HG02759 (cell line): ENCODE results near the gene NECTIN1.

ENCODE experiments used
- ATAC-seq: cut with Tn5 transposase; IDR thresholded peaks from one replicate; pipeline ENCODE4 v1.9.1; 2021; ENCODE audit warnings: mild to moderate bottlenecking, moderate library complexity; ENCODE audit not compliant: unreplicated experiment

The NECTIN1 gene

DNA sequence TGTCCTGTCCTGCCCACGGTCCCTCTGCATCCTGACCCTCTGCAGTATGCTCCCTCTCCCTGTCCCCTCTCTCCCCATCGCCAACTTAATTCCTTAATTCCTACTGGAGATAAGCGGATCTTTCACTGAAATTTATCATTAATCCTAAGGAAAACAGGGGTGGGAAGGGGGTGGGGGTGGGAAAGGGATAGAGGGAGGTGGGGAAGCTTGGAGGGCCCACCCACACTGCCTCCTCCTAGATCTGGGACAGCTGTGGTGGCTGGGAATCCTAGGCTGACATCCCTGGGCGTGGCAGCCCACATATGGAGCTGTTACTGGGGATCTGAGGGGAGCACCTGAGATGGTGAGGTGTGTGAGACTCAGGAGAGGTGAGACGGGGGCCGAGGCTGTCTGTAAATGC lies 14.4 kb downstream of the NECTIN1 start:
- ATAC-seq: no peak

DNA sequence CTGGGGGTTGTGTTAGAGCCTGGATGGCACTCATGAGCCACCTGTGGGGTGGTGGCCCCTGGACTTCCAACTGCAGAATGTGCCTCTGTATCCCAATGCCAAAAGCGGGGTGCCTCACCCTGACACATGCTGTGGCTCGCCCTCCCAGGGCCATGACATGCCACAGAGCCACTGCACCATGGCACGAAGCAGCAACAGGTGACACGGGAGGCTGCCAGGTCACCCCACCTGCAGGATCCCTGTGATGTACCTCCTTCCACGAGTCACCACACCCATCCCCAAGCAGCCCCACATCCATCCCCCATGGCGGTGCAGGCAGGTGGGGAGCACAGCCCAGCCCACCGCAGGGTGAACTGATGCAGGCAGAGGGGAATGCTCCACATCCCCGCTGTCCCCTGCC lies 14.8 kb downstream of the NECTIN1 start:
- ATAC-seq: no peak

DNA sequence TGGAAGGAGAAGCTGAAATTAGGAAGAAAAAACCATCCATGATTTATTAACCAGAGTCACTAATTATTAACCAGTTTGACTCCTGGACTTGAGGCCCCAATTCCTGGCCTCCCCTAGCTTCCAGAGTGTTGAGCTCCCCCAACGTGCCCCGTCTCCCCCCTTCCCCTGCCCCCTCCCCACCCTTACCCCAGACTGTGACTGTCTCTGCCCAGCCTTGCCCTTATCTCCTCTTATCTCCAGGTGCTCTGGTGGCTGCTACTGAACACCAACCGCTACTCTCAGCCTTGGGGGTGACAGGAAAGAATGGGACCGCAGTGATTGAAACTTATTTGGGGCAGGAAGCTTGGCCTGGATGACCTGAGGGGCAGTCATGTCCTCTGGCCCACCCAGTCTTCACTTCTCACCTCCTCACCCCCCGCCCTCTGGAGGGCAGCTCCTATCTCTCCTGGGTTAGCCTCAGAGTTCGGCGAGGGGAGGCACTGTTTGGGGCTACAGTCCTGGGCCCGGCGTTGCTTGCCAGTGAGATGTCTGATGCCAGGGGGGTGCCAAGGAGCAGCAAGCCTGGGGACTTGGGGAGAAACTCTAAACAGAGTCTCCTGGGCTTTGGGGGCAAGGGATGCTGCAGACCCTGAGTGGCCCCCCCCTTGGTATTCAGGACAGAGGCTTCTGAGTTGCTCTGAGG lies 15.5 kb downstream of the NECTIN1 start:
- no peak for ATAC-seq

DNA sequence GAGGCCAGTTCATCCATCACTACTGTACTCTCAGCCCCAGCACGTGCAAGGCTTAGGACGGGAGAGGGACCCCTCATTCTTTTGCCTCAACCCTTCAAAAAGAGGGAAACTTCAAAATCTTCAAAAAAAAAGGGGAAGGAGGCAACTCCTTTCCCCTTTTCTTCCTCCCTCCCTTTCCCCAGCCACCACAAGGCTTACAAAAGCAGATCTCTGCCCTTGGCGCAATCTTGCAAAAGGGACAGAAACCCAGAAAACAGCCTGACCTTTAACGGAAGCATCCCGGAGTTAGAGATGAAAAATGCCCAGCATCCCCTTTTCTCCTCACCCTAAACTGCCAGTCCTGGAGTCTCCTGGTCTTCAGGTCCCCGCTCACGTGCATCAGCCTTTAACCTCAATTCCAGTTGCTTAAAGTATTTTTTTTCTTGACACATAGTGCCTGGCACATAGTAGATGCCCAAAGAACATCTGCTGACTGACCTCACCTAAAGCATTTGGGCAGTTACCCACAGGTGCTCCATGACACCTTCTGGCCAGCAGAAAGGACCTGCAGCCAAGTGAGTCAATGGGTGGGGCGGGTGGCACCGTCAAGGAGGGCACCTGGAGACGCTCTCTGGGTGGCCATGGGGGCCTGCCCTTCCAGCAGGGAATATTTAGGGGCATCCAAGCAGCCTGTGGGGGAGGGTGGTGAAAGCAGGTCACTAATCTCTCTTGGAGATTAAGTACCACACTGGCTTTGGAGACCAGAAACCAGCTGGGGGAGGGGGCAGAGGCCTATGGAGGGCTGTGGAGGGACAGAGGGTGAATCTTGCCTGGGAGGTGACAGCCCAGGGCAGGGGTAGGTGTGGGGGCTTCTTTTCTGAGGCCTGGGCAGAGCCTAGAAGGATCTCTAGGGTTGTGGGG lies 16.3 kb downstream of the NECTIN1 start:
- no peak for ATAC-seq

DNA sequence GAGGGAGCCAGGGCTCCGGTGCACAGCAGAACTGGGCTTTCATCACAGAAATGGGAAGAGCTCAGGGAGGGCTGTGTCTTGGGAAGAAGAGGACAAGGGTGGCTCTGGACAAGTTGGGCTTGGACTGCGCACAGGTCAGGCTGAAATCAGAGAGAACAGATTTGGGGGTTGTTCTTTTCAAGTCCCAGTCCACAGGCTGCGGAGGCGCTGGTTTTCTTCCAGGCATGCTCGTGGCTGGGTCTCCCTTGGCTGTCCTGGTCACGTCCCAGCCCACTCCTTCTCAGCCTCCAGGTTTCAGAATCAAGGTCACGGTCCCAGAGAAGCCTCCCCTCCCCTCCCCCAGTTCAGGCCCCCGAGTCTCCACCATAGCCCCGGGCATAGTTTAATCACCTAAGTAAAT lies 17.0 kb downstream of the NECTIN1 start:
- ATAC-seq: no peak

DNA sequence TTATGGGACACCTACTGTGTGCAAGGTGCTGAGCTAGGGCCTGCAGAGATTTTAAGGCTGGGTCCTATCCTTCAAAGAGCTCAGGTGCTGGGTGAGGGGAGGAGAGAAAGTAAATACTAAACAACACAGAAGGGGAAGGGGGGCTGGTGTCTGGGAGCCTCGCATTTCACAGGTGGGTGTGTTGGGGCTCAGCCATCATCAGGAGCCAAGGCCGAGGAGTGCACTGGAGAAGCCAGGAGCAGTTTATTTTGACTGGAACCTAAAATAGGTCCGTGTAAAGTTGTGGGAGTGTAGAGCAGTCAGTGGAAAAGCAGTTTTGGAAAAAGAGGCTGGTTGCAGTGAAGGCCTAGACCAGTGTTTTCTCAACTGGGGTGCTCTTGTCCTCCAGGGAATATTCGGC lies 17.5 kb downstream of the NECTIN1 start:
- ATAC-seq: no peak

DNA sequence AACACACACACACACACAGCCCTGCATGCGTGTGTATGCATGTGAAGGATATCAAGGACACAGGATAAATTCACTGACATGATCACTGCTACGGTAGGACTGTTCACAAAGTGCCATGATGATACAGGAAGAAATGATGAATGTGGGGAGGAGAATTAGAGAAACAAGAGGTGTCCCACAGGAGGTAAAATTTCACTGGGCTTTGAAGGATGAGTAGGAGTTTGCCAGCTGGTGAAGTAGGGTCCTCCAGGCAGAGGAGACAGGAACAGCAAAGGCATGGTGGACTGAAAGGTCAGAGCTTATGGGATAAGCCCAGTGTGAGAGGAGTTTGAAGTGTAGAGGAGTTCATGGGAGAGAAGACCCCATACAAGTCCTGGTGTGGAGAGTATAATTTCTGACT lies 18.6 kb downstream of the NECTIN1 start:
- no peak for ATAC-seq

DNA sequence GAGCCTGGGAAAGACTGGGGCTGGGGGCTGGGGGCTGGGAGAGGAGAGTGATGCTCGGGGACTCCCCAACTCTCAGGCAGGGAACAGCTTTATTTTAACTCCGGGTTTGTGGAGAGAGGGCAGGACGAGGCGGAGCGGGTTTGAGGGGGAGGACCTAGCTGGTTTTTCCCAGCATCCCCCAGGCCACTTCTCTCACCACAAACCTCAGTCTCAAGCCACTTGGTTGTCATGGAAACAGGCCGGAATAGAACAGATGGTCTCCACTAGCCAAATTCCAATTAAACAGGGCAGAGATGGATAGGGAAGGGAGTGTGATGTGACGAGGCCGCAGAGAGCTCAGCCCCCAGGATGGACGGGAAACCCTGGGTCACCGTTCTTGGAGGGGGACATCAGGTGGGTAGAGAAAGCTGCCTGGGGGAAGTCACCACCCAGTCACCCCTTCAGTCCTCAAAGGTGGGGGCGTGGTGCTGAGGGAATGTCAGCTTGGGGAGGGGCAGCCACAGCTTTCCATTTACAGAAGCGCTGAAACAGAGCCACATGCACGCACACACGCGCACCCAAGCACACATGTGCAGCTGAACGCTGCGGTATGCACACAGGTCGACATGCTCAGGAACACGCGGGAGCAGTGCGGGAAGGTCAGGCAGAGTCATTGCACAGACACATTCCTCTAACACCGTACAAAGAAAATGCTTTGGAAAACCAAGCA lies 19.2 kb downstream of the NECTIN1 start:
- no peak for ATAC-seq

DNA sequence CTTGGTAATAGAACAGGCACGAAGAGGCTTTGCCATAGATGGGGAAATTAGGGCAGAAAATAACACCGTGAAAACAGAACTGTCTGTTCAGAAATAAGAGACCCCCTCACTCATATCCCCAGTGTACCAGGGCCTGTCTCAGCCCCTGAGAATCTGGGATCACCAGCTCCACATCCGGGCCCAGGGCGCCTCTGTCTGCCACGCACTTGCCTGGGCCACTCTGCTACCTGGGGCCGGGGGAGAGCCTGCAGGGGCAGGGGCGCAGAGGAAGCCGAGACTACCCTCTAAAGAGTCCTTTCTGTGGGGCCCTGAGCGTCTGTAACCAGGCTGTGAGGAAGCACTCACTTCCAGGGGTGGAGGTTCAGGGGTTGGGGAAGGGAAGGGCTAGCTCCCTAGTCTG lies 19.8 kb downstream of the NECTIN1 start:
- ATAC-seq: no peak

DNA sequence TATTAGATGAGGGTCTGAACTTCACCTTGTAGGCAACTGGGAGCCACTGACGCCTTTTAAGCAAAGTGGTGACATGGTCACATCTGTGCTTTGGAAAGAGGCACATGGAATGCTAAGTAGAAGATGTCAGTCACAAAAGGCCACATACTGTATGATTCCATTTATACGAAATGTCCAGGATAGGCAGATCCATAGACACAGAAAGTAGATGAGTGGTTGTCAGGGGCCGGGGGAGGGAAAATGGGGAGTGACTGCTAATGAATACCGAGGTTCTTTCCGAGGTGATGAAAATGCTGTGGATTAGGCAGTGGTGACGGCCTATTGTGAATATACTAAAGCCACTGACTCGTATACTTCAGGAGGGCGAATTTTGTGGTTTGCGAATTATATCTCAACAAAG lies 20.6 kb downstream of the NECTIN1 start:
- ATAC-seq: no peak

DNA sequence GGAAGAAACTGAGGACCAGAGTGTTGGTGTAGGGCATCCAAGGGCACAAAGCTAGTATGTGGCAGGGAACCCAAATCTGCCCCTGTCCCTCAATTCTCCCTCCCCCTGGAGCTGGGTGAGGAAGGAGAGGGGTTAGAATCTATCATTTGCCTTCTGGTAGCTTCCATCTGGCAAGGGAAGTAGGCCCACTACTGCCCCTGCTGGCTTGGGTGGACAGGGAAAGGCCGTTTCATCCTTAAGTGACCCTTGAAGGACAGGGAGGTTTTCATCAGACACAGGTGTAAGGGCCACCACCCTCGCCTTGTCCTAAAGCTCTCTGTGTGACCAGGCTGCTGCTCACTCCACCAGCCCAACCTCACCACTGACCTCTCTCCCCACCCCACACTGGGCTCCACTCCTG lies 22.1 kb downstream of the NECTIN1 start:
- ATAC-seq: no peak

DNA sequence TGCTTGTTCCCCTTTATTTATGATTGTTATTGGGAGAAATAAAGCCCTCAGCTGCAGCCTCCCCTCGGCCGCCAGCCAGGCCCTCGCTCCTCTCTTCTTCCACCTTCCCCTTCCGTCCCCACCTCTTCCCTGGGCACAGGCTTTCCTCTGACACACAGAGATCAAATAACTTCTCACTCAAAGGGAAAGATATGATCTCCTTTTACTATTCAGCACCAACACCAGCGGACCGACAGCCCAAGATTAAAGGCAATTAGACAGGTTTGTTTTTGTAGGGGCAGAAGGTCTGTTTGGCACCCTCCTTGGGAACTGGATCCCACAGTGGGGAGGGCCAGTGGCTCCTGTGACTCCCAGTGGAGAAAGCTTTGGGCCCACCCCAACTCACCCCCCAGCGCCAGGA lies 23.0 kb downstream of the NECTIN1 start:
- ATAC-seq: no peak

DNA sequence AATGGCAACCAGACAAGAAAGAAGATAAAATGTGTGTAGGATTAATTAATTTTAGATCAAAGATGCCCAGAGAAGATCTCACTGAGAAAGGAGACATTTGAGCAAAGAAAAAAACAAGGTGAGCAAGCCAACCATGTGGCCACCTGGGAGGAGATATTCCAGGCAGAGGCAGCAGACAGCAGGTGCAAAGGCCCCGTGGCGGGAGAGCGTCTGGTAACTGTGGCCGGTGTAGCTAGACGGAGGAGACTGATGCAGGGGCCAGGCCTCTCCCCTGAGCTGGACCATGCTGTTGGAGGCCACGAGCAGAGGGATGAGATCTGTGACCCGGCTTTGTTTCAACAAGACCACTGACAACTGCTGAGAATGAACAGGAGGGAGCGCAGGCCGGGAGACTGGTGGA lies 23.6 kb downstream of the NECTIN1 start:
- ATAC-seq: no peak

DNA sequence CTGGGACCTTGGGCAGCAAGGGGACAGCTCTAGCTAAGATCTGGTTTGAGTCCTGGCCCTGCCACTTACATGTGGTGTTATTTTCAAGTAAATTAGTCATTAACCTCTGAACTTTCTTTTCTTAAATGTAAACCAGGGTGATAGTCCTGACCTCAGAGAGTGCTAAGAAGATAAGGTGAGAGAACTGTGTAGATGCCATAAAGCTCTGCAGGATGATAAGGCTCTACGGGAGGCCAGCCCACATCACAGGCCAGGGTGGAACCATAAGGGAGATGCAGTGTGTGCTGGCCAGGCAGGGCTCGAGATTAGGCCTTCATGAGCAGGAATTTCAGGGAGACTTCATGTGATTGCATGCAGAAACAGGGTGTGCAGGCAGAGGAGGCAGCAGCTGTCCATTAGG lies 24.2 kb downstream of the NECTIN1 start:
- no peak for ATAC-seq

DNA sequence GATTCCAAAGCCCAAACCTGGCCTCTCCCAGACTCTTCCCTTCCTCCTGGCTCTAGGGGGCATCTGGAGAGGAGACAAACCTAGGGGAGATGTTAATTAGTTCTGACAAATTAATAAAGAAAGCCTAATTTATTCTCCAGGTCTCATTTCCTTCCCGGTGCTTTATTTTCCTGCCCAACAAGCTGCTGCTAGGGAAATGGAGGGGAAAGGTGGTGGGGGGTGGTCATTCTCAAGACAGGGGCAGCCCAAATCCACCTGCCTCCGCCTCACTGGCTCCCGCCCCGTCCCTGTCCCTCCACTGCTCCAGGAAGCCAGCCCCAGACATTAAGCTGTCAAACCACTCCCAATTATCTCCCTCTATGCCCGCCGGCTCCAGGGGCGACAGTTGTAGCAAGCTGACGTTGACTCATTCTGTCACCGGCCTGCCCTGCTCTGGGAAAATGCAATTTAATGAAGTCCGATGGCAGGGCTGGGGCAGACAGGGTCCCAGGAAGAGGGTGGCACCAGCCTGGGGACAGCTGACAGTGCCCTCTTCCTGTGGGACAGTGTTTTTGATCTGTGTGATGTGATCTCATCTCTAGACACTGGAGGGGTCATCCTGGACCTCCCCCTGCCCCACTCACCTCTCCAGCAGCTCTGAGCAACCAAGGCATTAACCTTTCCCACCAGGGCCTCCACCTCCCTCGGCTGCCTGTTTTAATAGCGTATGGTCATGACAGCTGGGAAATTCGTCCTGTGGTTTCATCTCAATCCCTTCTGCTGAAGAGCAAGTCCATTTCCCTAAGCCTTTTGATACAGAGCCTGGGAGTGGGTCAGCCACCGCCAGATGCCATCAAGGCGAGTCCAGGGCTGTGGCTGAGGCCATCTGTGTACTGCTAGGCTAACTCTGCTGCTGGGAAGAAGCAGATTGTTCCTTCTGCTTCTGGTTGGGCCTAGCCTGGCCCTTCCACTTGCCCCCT lies 27.1 kb downstream of the NECTIN1 start:
- ATAC-seq: no peak

DNA sequence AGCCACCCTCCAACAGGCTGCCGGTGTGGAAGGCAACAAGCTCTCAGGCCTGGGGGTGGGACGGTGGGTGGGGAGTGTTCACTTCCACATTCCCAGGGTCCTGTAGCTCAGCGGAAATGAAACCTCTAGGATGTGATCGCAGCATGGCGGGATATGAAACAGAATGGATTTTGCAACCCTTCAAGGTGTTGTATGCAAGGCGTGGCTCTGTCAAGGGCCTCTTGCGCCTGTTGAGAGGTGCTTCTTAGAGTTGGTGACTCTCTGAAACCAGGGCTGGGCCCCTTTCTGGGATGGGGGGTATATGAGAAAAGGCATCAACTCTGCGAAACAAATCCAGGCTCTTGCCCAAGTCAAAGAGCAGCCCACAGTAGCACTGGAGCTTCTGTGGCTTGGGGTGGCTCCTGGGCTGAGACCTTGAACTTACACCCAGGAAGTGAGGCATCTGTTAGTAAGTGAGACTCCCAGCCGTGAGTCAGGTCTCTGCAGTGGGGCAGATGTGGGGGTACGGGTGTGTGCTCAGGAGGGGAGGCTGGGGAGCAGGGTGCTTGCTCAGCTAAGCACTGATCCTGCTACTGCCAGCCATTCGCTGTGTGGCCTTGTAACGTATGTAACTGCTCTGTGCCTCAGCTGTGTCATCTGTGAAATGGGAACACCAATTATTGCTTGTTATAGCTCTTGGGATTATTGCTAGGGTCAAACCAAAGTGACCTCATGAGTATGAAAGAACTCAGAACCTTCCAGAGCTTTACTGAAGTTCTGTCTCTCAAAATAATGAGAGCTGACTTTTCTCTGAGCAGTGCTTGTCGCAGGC lies 28.3 kb downstream of the NECTIN1 start:
- no peak for ATAC-seq

DNA sequence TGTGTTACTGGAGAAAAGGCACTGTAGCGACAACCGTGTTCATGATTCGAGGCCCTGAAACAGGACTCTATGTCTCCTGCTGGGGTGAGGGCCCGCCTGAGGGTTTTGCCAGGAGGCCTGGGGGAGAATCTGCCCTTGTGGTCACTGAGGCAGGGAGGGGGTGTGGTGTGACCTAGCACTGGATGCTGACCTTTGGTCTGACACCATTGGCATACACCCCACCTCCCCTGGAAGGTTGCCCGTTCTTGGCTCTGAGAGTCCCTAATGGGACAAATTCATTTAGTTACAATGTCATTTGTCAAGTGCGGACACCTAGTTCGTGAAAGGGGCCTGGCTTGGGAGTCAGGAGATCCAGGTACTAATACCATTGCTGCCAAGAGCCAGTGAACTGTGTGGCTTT lies 29.0 kb downstream of the NECTIN1 start:
- no peak for ATAC-seq

DNA sequence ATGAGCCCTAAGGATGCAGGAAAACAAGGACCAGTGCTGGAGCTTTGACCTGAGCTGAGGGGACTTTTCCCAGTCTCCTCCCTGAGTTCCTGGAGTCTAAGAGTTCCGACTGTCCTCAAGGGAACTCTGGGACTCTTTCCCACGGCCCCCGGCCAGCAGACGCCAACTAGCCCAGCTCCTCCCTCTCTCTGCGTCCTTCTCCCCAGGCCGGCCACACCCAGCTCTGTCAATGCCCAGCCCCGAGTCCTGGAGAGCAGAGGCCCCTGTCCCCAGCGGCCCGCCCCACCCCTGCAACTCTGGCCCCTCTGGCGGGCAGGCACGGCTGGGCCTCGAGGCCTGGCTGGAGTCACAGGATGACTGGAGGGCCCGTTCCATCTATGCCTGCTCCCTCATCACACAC lies 29.8 kb downstream of the NECTIN1 start:
- ATAC-seq: no peak

DNA sequence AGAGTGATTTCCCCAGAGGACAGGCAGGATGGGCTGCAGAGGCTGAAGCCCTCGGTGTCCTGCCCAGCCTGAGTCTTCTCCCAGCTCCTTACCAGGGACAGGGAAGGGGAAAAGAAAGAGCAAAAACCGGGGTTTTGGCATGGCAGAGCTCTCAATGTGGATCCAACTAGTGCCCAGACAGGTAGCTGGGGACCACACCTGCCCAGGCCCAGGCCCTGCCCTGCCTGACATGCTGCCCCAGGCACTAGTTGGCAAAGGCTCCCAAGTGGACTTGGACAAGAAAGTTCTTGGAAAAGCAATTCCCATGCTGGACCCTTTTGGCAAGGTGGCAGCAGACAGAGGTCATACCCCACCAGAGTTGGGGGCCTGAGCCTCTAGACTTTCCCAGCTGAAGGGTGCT lies 31.1 kb downstream of the NECTIN1 start:
- ATAC-seq: no peak

DNA sequence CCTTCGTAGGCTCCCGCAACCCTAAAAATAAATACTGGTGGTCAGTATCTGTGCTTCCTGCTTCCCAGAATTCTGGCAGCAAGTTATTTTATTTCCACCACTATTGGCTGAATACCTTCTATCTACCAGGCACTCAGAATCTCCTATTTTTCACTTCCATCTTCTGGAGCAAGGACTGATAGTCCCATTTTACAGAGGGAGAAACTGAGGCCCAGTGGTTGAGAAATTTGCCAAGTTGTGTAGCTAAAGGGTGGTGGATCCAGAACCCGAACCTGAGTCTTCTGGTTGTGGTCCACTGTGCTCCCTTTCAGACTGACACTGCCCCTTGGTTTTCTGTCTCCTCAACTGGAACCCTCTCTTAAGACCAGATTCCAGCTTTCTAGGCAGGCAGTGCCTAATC lies 31.6 kb downstream of the NECTIN1 start:
- no peak for ATAC-seq
